ENCODE measurements around the gene PTPRC. TPM values are rescaled to one million over a fixed set of nuclear protein-coding genes. Genes with fewer than 3 reads are reported as not detected.

The PTPRC gene
- total RNA-seq, 1 experiment from 2014 or later, result not detected

DNA sequence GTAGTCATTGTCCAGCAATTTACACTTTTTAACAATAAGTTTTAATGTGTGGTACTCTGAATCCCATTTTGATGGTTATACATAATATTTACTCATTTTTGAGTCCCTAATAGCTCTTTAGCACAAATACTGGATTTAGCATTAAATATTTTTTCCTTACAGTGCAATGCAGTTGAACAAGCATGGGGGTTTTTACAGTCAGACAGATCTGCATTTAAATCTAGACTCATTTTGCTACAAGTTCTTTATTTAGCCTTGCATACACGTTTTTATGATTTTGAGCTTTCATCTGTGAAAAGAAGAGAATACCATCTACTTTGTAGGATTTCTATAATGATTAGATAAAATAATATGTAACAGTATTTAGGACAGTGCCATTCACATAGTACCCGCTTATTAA, 44.0 kb downstream of the PTPRC start:
- no peak for DNase-seq
- no peaks in the 10 kb centered on the region for H3K36me3 ChIP-seq
- peaks cover 10% of the 10 kb centered on the region for H3K4me1 ChIP-seq
- H3K9me3 ChIP-seq (replicated peaks), result no peaks in the 10 kb centered on the region
- H3K27me3 ChIP-seq, result no peaks in the 10 kb centered on the region
- H3K4me3 ChIP-seq, result no peak overlapping the region
- no peak overlapping the region for H3K27ac ChIP-seq

- Histone ChIP-seq H3K4me3 (no peak overlapping the region), H3K27me3 (no peaks in the 10 kb centered on the region), H3K36me3 (no peaks in the 10 kb centered on the region), H3K4me1 (peaks cover 10% of the 10 kb centered on the region), H3K27ac (no peak overlapping the region), H3K9me3 (replicated peaks) (no peaks in the 10 kb centered on the region)
- no peak for DNase-seq
Observed at GRCh38 chr1:198683449-198683848, 44.6 kb downstream of the PTPRC start.

DNA sequence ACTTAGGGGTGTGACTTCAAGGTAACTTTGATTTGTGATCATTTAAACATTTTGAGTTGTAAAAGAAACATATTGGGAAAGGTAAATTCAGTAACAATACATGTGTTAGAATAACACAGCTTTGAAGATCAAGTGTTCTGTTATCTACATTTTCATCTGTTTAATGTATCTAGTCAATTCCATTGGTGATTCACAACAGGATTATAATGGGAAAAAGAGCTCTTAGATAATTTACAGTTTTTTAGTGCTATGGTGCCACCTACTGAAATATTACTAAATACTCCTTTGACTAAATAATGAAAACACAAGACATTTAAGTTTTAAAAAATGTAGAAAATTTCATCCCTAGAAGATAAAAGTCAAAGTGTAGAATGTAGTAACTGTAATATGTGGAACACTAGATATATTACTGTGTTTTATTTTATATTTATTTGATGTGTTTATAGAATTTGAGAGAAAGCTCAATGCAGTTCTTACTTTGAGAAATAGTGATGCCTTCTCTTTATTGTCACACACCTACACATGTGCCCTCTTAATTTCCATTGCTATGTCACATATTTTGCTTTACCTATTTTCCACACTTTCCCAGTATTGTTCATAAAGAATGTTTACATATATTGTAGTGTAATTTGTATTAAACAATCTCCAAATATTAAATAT, 47.4 kb downstream of the PTPRC start:
- DNase-seq, result peak in 1 of 2 experiments; percentile 26
- H3K9me3 ChIP-seq (replicated peaks), result no peaks in the 10 kb centered on the region
- H3K36me3 ChIP-seq, result no peaks in the 10 kb centered on the region
- H3K27ac ChIP-seq, result no peak overlapping the region
- H3K4me1 ChIP-seq, result peaks cover 9% of the 10 kb centered on the region
- no peaks in the 10 kb centered on the region for H3K27me3 ChIP-seq
- no peak overlapping the region for H3K4me3 ChIP-seq

- no peaks in the 10 kb centered on the region for H3K9me3 ChIP-seq (replicated peaks)
- H3K27ac ChIP-seq, result no peak overlapping the region
- no peak overlapping the region for H3K4me3 ChIP-seq
- H3K36me3 ChIP-seq, result no peaks in the 10 kb centered on the region
- no peaks in the 10 kb centered on the region for H3K27me3 ChIP-seq
- no peaks in the 10 kb centered on the region for H3K4me1 ChIP-seq
- no peak for DNase-seq
Observed at GRCh38 chr1:198687429-198687828, 48.6 kb downstream of the PTPRC start.

GRCh38 chr1:198691063-198691462, 52.2 kb downstream of the PTPRC start:
- Histone ChIP-seq H3K27ac (no peak overlapping the region), H3K36me3 (no peaks in the 10 kb centered on the region), H3K4me3 (no peak overlapping the region), H3K27me3 (no peaks in the 10 kb centered on the region), H3K9me3 (replicated peaks) (no peaks in the 10 kb centered on the region), H3K4me1 (no peaks in the 10 kb centered on the region)
- DNase-seq, result no peak

GRCh38 chr1:198693321-198693720, 54.5 kb downstream of the PTPRC start:
- no peak overlapping the region for H3K27ac ChIP-seq
- no peaks in the 10 kb centered on the region for H3K36me3 ChIP-seq
- DNase-seq, result no peak
- H3K4me3 ChIP-seq, result no peak overlapping the region
- no peaks in the 10 kb centered on the region for H3K4me1 ChIP-seq
- no peaks in the 10 kb centered on the region for H3K9me3 ChIP-seq (replicated peaks)
- no peaks in the 10 kb centered on the region for H3K27me3 ChIP-seq

GRCh38 chr1:198694542-198694941, 55.7 kb downstream of the PTPRC start:
- no peak overlapping the region for H3K27ac ChIP-seq
- H3K4me1 ChIP-seq, result no peaks in the 10 kb centered on the region
- no peaks in the 10 kb centered on the region for H3K36me3 ChIP-seq
- H3K27me3 ChIP-seq, result no peaks in the 10 kb centered on the region
- DNase-seq, result no peak
- H3K9me3 ChIP-seq (replicated peaks), result no peaks in the 10 kb centered on the region
- H3K4me3 ChIP-seq, result no peak overlapping the region

GRCh38 chr1:198696211-198696610, 57.4 kb downstream of the PTPRC start:
- Histone ChIP-seq H3K36me3 (no peaks in the 10 kb centered on the region), H3K9me3 (replicated peaks) (no peaks in the 10 kb centered on the region), H3K4me1 (no peaks in the 10 kb centered on the region), H3K27me3 (no peaks in the 10 kb centered on the region), H3K4me3 (no peak overlapping the region), H3K27ac (no peak overlapping the region)
- DNase-seq, result no peak

DNA sequence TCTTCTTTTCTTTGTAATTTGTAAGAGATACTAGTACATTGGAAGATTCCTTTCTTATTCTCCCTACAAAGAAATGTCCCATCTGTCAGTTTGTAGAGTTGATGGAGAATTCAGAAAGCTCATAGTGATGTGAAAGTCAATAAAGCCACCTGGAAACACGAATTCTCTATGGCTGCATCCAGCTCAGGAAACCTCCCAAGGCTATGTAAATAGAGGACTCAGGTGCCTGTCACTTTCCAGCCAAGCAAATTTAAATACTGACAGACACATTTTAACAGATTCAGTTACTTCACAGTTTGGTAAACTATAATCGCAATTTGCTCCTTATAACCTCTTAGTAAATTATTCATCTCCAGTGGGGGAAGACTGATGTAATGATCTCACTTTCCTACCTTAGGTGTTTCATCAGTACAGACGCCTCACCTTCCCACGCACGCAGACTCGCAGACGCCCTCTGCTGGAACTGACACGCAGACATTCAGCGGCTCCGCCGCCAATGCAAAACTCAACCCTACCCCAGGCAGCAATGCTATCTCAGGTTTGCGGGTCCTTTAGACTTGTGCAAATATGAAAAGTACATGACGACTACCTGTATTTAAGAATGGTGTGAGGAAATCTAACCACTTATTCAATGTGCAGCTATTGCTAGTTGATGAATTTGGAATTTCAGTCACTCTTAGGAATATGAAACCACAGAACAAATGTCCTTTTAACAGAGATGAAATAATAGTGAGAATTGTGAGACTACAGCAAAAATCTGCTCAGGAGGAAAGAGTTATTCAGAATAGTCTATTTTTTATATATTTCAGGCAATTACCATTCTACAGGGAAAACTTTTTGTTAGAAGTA, 60.6 kb downstream of the PTPRC start:
- no peaks in the 10 kb centered on the region for H3K4me1 ChIP-seq
- no peaks in the 10 kb centered on the region for H3K9me3 ChIP-seq (replicated peaks)
- H3K27me3 ChIP-seq, result no peaks in the 10 kb centered on the region
- no peaks in the 10 kb centered on the region for H3K36me3 ChIP-seq
- no peak overlapping the region for H3K27ac ChIP-seq
- DNase-seq, result no peak
- no peak overlapping the region for H3K4me3 ChIP-seq

- H3K4me1 ChIP-seq, result no peaks in the 10 kb centered on the region
- H3K27ac ChIP-seq, result no peak overlapping the region
- no peaks in the 10 kb centered on the region for H3K36me3 ChIP-seq
- H3K9me3 ChIP-seq (replicated peaks), result no peaks in the 10 kb centered on the region
- H3K4me3 ChIP-seq, result no peak overlapping the region
- H3K27me3 ChIP-seq, result no peaks in the 10 kb centered on the region
- no peak for DNase-seq
Observed at GRCh38 chr1:198700016-198700392, 61.2 kb downstream of the PTPRC start.

GRCh38 chr1:198700396-198700795, 61.6 kb downstream of the PTPRC start:
- Histone ChIP-seq H3K36me3 (no peaks in the 10 kb centered on the region), H3K27me3 (no peaks in the 10 kb centered on the region), H3K27ac (no peak overlapping the region), H3K4me1 (no peaks in the 10 kb centered on the region), H3K4me3 (no peak overlapping the region), H3K9me3 (replicated peaks) (no peaks in the 10 kb centered on the region)
- DNase-seq, result no peak

- no peak for DNase-seq
- no peaks in the 10 kb centered on the region for H3K36me3 ChIP-seq
- H3K4me3 ChIP-seq, result no peak overlapping the region
- H3K27me3 ChIP-seq, result no peaks in the 10 kb centered on the region
- no peaks in the 10 kb centered on the region for H3K4me1 ChIP-seq
- no peak overlapping the region for H3K27ac ChIP-seq
- no peaks in the 10 kb centered on the region for H3K9me3 ChIP-seq (replicated peaks)
Observed at GRCh38 chr1:198701250-198701649, 62.4 kb downstream of the PTPRC start.

DNA sequence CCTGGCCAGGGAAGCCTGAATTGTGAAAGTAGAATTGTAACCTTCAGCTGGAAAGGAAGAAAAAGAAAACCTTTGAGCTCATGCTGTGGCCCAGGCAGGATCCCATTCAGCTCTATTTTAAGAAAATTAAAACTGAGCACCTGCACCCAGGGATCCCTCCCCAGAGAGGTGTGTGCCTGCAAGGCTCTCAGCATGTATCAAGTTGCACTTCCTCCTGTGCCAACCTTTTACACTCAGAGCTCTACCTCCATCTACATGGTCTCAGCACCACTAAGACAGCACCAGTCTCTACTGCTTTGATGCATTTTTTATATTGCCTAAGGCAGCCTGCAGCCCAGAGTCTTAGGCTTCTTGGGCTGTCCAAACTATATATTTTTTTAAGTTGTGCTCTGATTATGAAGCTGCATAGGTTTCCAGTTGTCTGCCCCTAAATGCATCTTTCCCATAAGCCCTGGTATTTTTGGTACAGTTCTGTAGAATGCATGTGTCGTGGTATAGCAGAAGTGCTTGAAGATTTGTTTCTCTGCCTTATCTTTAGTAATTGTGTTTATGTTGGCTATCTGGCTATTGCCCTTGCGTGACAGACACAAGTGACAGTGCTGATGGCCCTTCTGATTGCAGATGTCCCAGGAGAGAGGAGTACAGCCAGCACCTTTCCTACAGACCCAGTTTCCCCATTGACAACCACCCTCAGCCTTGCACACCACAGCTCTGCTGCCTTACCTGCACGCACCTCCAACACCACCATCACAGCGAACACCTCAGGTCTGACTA, 63.1 kb downstream of the PTPRC start:
- Histone ChIP-seq H3K27me3 (no peaks in the 10 kb centered on the region), H3K9me3 (replicated peaks) (no peaks in the 10 kb centered on the region), H3K4me3 (no peak overlapping the region), H3K4me1 (no peaks in the 10 kb centered on the region), H3K27ac (no peak overlapping the region), H3K36me3 (no peaks in the 10 kb centered on the region)
- no peak for DNase-seq

DNA sequence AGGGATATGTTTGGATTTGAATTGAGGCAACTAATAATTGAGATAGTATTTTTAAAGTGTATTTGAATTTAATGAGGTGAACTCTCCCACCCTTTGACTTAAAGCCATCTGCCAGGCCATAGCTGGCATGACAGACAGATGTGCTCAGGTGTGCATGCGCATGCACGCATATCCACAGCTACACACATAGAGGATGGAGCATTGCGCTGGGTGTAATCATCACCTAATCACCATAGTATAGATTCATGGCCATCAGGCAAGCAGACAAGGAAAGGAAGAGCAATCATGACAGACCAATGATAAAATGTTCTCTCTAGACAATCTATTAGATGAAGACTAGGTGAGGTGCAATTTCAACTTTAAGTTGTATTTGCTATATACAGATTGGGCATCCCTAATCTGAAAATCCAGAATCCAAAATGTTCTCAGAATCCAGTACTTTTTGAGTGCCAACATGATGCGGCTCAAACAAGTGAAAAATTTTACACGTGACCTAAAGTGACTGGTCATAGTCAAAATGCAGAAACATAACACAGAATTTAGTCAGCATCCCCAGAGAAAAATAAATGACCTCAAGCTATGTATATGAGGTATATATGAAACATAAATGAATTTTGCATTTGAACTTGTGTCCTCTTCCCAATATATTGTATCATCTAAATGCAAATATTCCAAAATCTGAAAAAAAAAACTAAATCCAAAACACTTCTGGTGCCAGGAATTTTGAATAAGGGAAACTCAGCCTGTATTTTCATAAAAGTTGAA, 70.1 kb downstream of the PTPRC start:
- Histone ChIP-seq H3K27me3 (no peaks in the 10 kb centered on the region), H3K4me3 (no peak overlapping the region), H3K27ac (no peak overlapping the region), H3K9me3 (replicated peaks) (no peaks in the 10 kb centered on the region), H3K36me3 (no peaks in the 10 kb centered on the region), H3K4me1 (no peaks in the 10 kb centered on the region)
- DNase-seq, result no peak
